ENCODE measurements around the gene MANSC1. TPM values are rescaled to one million over a fixed set of nuclear protein-coding genes. Genes with fewer than 3 reads are reported as not detected.

MANSC1 gene
- total and polyA plus RNA-seq, 7 donors: 5.8 to 21.4 (median 11.6) TPM

GRCh38 chr12:12282761-12283425, 67.1 kb downstream of the MANSC1 start:
- no peak for DNase-seq
- Histone ChIP-seq H3K4me1 (no peaks in the 10 kb centered on the region), H3K27me3 (no peaks in the 10 kb centered on the region), H3K9me3 (no peaks in the 10 kb centered on the region), H3K36me3 (no peaks in the 10 kb centered on the region), H3K4me3 (no peak overlapping the region), H3K27ac (no peak overlapping the region)
- WGBS, 2 donors: 74 to 81% methylated on average over 7 of the region's 7 CpGs
- intact Hi-C loops (cut with DNase I): no loop called here
- TF ChIP-seq POLR2AphosphoS5 (IDR thresholded peaks at IDR 0.05): no peak

GRCh38 chr12:12282202-12282601, 67.8 kb downstream of the MANSC1 start:
- no peak for TF ChIP-seq EP300 (IDR thresholded peaks at IDR 0.05)
- Histone ChIP-seq H3K9me3 (no peaks in the 10 kb centered on the region), H3K4me3 (no peak overlapping the region), H3K27me3 (no peaks in the 10 kb centered on the region), H3K4me1 (no peaks in the 10 kb centered on the region), H3K27ac (no peak overlapping the region), H3K36me3 (no peaks in the 10 kb centered on the region)
- 74 to 84% methylated on average over 3 of the region's 3 CpGs for WGBS, 2 donors
- no peak for DNase-seq
- intact Hi-C loops (cut with DNase I): no loop called here

DNA sequence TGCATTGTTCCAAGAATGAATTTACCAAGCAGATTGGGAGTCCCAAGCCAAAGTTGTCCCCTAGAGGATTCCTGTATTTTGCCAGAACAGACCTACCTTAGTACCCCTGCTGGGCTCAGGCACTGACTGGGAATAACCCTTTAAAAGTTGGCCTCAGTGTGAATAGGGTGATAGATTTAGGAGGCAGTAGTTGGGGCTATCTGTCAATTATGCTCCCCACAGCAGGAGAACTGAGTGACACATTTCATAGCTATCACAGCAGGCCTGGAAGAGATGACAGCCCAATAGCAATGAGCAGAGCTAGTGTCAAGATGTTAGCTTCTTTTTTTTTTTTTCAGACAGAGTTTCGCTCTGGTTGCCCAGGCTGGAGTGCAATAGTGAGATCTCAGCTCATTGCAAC, 68.9 kb downstream of the MANSC1 start:
- TF ChIP-seq CTCF (IDR thresholded peaks at IDR 0.05) (no peak), EP300 (IDR thresholded peaks at IDR 0.05) (no peak), POLR2AphosphoS5 (IDR thresholded peaks at IDR 0.05) (no peak), POLR2A (IDR thresholded peaks at IDR 0.05) (no peak)
- Histone ChIP-seq H3K27me3 (no peaks in the 10 kb centered on the region), H3K4me3 (no peak overlapping the region), H3K9me3 (no peaks in the 10 kb centered on the region), H3K36me3 (no peaks in the 10 kb centered on the region), H3K27ac (no peak overlapping the region), H3K4me1 (no peaks in the 10 kb centered on the region)
- intact Hi-C loops (cut with DNase I): no loop called here
- 88 to 90% methylated on average over 1 of the region's 1 CpG for WGBS, 2 donors
- DNase-seq: no peak

DNA sequence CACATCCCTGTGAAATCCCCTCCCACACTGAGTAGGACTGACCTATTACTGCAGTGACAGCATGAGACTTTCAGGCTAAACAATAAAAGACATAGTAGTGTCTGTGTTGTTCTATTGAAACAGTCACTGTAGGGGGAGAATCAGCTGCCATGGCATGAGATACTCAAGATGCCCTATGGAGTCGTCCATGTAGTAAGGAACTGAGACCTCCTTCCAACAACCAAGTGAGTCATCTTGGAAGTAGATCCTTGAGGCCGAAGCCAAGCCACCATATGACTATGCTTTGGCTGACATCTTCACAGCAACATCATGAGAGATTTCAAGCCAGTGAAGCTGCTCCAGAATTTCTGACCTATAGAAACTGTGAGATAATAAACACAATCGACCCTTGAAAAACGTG, 71.1 kb downstream of the MANSC1 start:
- Histone ChIP-seq H3K4me3 (no peak overlapping the region), H3K27me3 (no peaks in the 10 kb centered on the region), H3K27ac (no peak overlapping the region), H3K9me3 (no peaks in the 10 kb centered on the region), H3K36me3 (no peaks in the 10 kb centered on the region), H3K4me1 (no peaks in the 10 kb centered on the region)
- WGBS, 2 donors: 78 to 82% methylated on average over 4 of the region's 4 CpGs
- TF ChIP-seq POLR2AphosphoS5 (IDR thresholded peaks at IDR 0.05) (peak in 1 of 4 donors; percentile 11), POLR2A (IDR thresholded peaks at IDR 0.05) (no peak), EP300 (IDR thresholded peaks at IDR 0.05) (no peak)
- intact Hi-C loops (cut with DNase I): no loop called here
- DNase-seq: no peak

Small RNA genes within 50 kb of the gene (small RNA-seq; reads per million reads assigned to genes)
- 0 reads per million in 3 donors for gene RNU6-318P

Other genes with a start within 250 kb of the MANSC1 start
- 10 to 100 TPM; 36.0 to 55.1 (median 41.6) TPM for gene LRP6, start 83.2 kb downstream of the MANSC1 start, total RNA-seq
- 1 to 10 TPM; 1.8 to 7.2 (median 4.8) TPM for gene LRP6, start 83.2 kb downstream of the MANSC1 start, polyA plus RNA-seq
- gene BORCS5, start 6.8 kb upstream of the MANSC1 start, total RNA-seq: 10 to 100 TPM in 3 of 4 donors, 1 to 10 TPM in 1; 7.1 to 25.3 (median 14.0) TPM
- 1 to 10 TPM; 3.7 to 7.0 (median 6.0) TPM for gene BORCS5, start 6.8 kb upstream of the MANSC1 start, polyA plus RNA-seq
- 10 to 100 TPM in 3 of 4 donors, 1 to 10 TPM in 1; 8.6 to 13.8 (median 11.2) TPM for gene DUSP16, start 212.6 kb upstream of the MANSC1 start, total RNA-seq
- 10 to 100 TPM; 13.8 to 27.3 (median 21.1) TPM for gene DUSP16, start 212.6 kb upstream of the MANSC1 start, polyA plus RNA-seq

Data from sigmoid colon (tissue), 7 donors.